NCI-H82 treated with DMSO at 0.1 percent for 48 hours (cell line): ENCODE results near the gene PHF20.
"Not testable (repeated sequence)": the region's sequence is repeated elsewhere in the genome, so short reads cannot be mapped to it uniquely, and the experiment has no call there.

ENCODE experiments used
- DNase-seq: peaks from one replicate; lab custom pipeline; 2025; ENCODE audit not compliant: unreplicated experiment; lab: John Stamatoyannopoulos, UW

PHF20 gene

DNA sequence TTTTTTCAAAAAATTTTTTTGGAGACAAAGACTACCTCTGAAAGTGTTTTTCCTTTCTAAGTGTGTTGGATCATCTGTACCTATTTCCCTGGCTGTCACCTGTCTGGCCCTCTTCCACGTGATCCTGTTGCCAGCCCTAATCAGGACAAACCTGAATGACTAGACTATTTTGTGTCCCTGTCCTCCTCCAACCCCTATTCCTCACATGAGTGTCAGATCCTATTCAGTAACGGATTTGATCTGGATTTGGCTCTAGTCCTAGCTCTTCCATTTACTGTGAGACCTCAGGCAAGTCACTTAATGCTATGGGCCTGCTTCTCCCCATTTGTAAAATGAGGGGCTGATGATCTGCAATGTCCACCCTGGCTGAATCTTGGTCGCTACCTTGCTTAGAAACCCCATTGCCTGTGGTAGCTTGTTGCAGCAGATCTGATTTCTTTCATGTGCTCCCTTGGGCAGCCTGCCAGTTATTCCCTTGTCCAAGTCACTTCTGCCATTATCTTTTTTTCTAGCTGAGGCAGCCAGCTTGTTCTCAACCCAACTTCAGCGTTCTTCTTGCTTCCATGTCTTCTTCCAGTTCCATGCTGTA, 4.8 kb downstream of the PHF20 start:
- peak; percentile 10 for DNase-seq

DNA sequence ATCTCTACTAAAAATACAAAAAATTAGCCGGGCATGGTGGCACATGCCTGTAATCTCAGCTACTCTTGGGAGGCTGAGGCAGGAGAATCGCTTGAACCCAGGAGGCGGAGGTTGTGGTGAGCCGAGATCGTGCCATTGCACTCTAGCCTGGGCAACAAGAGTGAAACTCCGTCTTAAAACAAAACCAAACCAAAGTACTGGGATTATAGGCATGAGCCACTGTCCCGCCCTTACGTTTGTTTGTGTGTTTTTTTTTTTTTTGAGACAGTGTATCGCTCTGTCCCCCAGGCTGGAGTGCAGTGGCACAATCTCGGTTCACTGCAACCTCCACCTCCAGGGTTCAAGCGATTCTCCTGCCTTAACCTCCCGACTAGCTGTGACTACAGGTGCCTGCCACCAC, 12.0 kb downstream of the PHF20 start:
- DNase-seq = not testable (repeated sequence)

DNA sequence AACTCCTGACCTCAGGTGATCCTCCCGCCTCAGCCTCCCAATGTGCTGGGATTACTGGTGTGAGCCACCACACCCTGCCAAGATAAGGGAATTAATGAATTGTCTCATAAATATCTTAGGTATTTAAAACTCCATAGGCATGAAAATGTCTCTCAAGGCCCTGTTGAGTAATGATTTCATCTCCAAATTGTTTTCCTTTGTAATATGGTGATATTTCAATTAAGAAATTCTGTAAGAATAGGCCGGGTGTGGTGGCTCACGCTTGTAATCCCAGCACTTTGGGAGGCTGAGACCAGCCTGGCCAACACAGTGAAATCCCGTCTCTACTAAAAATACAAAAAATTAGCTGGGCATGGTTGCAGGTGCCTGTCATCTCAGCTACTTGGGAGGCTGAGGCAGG, 13.7 kb downstream of the PHF20 start:
- DNase-seq = not testable (repeated sequence)

DNA sequence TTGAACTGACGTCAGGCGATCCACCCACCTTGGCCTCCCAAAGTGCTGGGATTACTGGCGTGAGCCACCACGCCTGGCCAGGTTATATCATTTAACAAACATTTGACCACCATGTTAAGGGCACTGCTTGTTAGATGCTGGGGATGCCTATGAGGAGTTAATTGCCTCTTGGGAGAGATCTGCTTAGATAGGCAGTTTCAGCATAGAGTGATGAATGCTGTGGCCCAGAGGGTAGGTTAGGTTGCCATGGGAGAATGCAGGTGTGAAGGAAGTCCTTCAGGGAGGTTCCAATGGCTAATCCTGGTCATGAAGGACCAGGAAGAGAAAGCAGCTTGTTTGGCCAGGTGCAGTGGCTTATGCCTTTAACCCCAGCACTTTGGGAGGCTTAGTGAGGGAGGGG, 17.0 kb downstream of the PHF20 start:
- no peak for DNase-seq

DNA sequence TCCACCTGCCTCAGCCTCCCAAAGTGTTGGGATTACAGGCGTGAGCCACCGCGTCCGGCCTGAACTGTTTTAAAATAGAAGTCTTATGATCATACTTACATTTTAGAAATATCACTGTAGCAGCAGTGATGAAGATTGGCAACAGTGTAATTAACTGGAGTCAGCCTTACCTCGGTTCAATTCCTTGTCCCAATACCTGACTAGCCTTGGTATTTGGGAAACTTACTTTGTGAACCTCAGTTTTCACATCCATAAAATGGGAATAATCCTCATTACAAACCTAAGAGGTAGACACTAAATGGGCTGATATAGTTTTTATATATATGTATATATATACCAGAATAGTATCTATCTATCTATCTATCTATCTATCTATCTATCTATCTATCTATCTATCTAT, 19.3 kb downstream of the PHF20 start:
- DNase-seq = no peak

DNA sequence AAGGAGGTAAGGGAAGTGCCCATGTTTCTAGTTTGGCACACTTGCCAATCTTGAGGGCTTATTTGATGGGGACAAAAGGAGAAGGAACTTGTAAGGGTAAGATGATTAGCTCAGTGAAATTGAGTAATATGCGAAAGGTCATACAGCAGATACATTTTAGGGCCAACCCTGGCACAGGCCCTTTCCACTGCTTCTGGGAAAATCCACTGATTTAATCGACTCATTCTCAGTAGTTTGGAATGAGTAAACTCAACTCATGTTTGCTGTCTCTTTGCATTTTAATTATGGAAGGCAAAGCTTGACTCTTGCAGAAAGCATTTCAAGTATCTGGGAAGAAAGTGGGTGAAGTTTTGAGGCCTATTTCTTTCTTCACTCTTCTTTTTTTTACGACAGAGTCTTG, 20.0 kb downstream of the PHF20 start:
- no peak for DNase-seq

DNA sequence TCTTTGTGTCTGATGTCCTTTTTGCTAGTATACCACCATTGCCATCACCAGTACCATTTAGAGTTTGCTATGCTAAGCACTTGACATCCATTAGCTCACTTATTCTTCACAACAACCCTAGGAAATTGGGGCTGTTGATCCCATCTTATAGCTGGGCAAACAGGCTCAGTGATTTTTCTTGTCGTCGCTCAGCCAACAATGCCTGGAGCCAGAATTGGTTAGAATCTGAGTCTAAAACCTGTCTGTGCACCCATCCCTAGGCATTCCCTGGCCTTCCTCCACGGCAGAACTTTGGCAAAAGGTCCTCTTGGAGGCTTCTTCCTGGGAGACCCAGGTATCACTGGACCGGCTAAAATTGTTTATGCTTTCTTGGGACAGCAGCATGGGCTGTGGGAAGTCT, 20.9 kb downstream of the PHF20 start:
- DNase-seq = no peak

DNA sequence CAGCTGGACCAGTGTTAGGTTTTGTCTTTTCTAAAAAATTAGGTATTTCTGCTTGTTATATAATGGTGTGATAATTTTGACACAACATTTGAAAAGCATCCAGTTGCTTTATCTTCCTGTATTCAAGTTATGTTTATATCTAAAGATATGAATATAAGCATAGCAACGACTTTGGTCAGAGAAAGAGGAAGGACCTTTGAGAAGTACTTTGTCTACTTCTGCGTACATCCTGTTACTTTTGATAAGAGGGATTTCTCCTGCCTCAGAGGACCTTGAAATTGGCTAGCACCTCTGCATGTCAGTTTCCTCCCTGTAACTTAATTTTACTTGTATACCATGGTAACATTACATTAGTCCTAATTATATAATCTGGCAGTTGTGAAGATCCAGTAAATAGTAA, 24.8 kb downstream of the PHF20 start:
- DNase-seq = no peak

DNA sequence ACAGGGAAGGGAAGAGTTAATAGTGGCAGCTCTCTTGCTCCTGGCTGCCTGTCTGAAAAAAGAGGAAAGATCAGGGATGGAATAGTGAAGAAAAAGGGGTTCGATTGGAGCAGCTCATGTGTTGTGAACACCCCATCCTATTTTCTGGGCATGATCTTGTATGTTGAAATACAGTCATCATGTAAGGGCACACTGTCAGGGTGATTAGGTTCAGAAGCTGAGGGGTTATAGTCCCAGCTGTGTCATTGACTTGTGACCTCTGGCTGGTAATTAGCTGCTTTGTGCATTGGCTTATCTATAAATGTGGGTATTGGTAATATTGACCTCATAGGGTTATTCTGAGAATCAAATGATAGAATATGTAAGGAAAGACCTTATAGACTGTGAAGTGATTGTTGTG, 30.1 kb downstream of the PHF20 start:
- DNase-seq = no peak

DNA sequence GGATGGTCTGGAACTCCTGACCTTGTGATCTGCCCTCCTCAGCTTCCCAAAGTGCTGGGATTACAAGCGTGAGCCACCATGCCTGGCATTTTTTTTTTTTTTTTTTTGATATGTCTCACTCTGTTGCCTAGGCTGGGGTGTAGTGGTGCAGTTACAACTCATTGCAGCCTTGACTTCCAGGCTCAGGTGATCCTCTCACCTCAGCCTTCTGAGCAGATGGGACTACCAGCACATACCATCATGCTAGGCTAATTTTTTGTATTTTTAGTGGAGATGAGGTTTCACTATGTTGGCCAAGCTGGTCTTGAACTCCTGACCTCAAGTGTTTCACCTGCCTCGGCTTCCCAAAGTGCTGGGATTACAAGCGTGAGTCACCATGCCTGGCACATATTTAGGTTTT, 34.3 kb downstream of the PHF20 start:
- DNase-seq = no peak

DNA sequence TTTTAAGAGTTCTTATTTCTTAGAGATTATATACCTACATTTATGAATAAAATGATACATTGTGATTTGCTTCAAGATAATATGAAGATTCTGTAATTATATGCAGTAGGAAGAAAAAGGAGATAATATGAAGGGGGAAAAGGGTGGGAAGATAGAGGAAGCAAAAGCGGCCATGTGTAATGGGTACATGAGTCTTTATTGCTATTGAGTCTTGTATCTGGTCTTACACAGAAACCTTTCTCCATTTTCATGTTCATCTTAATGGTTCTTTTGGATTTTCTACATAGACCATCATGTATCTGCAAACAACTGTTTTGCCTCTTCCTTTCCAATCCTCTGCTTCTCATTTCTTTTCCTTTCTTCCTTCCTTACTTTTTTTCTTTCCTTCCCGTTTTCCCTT, 36.1 kb downstream of the PHF20 start:
- DNase-seq = no peak

DNA sequence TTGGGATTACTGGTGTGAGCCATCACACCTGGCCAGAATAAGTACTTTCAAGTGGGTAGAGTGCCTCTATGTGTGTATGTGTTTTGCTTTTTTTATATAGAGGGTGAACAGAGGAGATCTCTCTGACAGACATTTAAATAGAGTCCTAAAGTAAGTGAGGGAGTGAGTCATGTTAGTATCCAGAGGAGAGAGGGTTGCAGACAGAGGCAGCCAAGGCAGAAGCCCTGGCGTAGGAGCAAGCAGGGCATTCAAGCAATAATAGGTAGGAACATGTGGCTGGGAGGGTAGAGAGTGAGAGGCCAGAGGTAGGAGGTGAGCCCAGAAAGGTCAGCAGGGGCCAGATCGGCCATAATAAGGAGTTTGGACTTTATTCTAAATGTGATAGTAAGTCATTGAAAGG, 48.9 kb downstream of the PHF20 start:
- no peak for DNase-seq

DNA sequence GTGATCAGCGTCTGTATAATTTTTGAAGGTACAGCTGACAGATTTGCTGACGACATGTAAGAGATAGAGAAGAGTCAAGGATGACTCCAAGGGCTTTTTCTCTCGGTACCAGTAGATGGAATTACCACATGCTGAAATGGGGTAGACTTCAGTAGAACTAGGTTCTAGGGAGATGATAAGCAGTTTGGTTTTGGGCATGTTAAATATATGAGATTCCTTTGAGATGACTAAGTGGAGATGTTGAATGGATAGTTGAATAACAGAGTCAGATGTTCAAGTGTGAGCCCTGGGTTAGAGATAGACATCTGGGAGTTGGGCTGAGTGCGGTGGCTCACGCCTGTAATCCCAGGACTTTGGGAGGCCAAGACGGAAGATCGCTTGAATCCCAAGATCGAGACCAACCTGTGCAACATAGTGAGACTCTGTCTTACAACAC, 50.0 kb downstream of the PHF20 start:
- no peak for DNase-seq

DNA sequence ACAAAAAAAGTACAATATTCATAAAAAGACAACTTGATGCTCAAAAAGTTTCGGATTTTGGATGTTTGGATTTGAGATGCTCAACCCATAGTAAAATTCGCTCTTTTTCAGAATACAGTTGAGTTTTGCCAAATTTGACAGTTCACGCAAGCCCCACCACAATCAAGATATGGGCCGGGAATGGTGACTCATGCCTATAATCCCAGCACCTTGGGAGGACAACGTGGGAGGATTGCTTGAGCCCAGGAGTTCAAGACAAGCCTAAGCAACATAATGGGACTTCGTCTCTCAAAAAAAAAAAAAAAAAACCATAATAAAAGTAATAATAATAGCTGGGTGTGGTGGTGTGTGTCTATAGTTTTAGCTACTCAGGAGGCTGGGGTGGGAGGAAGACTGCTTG, 51.3 kb downstream of the PHF20 start:
- no peak for DNase-seq

DNA sequence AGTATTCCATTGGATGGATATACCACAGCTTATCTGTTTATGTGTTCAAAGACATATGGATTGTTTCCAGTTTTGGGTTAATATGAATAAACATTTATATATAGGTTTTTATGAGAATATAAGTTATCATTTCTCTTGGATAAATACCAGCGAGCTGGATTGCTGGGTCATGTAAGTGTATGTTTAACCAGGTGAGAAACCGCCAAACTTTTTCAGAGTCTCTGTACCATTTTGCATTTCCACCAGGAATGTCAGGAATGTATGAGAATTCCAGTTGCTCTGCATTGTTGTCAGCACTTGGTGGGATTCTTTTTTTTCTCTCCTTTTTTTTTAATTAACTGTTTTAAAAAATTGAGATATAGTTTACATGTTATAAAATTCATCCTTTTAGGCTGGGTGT, 52.1 kb downstream of the PHF20 start:
- DNase-seq = no peak

DNA sequence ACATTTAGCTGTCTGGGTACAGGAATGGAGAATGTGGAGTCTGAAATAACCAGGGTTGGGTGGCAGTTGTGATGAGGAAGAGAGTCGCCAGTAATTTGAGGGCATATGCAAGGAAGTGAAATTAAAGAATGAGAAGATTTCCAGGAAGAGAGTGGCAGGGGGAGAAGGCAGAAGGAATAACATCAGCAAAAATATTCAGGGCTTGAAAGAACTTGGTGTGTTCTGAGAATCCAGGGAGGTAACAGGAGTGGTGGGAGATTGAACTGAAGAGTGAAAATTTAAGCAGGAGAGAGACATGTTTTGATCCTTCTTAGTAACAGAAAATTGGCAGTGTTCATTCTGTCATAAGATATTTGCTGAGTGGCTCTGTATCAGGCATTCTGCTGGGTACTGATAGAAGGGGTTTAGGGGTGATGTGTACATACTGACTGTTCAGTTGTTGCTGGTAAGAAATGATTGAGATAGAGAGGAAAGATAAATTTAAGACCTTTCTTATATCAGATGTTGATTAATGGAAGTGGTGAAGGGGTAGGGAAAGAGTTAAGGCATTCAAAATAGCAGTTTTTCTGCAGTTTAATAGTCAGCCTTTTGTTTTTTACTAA, 54.7 kb downstream of the PHF20 start:
- DNase-seq = no peak

DNA sequence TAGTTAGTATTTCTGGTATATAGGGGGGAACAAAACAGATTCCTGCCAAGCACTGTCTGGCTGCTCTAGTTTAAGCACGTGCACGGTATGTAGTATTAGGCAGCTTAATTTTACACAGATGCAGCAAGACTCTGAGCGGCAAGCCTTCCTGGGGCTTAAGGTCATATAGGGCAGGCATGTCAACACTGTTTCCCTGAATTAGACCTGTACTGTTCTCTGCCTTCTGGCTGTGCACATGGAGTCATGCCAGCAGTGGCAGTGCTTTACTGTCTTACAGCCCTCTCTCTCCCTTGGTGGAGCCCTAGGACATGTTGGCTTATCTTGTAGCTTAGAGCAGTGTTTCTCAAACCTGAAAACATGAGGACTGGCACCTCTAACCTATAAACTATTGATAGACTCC, 56.6 kb downstream of the PHF20 start:
- DNase-seq = peak; percentile 75

DNA sequence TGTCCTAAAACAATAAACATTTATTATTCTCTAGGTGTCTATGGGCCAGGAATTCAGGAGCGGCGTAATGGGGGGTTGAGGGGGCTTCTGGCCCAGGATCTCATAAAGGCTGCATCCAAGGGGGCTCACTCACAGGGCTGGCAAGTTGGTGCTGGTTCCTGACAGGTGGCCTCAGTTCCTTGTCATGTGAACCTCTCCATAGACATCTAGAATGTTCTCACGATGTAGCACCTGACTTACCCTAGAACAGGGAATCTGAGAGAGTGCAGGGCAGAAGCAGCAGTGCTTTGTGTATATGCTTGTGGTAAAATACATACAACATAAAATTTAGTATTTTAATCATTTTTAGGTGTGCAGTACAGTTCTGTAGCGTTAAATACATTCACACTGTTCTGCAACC, 57.1 kb downstream of the PHF20 start:
- DNase-seq = no peak

DNA sequence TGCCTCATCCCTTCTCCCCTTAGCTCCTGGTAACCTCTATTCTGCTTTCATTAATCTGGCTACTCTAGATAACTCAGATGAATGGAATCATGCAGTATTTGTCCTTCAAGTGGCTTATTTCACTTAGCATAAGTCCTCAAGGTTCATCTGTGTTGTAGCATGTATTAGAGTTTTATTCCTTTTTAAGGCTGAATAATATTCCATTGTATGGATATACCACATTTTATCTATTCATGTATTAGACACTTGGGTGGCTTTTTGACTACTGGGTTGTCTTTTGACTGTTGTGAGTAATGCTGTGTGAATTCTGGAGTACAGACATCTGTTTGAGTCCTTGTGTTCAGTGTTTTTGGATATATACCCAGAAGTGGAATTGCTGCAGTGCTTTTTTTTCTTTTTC, 58.4 kb downstream of the PHF20 start:
- no peak for DNase-seq

DNA sequence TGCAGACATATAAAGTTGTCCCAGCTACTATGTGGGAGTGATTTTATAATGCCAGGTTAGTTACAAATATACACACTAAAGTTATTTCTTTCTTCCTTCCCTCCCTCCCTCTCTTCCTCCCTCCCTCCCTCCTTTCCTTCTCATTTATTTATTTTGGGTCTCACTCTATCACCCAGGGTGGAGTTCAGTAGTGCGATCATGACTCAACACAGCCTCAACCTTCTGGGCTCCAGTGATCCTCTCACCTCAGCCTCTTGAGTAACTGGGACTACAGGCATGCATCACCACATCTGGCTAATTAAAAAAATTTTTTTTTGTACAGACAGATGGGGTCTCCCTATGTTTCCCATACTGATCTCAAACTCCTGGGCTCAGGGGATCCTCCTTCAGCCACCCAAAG, 59.2 kb downstream of the PHF20 start:
- no peak for DNase-seq

DNA sequence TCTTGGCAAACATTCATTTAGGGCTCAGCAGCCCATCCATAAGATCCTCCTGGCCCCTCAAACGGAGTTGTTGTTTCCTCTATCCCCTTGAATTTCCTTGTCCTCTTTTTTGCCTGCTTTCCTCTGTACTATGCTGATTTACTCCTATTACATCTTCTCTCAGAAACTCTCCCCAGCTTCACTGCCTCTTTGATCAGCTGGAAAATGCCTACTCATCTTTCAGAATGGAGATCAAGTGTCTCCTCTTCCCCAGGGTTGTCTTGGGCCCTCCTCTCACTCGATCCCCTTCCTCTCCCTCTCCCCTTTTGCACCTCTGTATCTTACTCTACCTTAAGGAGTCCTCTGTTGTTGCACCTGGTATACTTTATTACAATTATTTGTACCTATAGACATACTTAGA, 60.2 kb downstream of the PHF20 start:
- no peak for DNase-seq

DNA sequence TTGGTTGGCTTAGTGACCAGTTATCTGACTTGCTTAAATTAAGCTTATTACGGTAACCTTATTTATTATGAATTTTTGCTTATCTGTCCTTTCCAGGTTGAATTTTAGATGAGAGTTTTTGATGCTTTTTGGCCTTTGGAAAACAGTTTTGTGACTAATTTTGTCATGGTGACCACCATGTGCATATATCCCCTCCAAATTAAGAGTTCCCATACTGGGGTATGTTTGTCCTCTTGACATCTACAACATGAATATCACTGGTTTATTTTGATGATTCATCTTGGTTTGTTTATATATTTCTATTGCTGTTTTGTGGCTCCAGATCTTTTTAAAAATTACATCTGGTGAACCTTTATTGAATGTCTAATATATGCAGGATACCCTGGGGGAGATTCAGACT, 61.4 kb downstream of the PHF20 start:
- DNase-seq = no peak

DNA sequence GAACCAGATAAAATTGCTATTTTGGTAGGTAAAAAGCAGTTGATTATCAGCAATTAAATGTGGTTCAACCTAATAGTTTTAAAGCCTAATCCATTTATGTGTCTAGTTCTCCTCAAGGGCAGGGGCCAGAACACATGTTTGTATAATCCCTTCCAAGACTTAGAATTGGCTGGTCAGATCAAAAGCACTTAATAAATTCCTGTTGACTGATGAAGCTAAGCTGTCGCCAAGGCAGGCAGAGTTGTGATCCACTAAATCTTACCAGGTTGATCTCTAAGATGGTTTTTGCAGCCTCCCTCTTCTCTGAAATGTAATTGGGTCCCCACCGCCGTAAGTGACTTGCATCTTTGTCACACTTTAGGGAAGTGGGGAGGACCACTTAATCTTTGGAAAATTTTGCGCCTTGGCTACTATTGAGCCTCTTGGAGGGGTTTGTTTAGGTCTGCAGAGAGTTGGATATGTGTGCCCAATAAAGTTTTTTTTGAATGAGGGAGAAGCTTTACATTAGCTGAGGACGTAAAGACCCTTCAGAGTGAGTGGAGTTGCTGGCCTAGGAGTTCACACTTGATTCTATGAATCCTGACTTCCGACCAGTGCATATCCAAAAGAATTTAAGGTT, 65.9 kb downstream of the PHF20 start:
- DNase-seq = peak; percentile 99
